ENCODE measurements around the gene RPUSD3.
"Not testable (repeated sequence)": the region's sequence is repeated elsewhere in the genome, so short reads cannot be mapped to it uniquely, and the experiment has no call there.

RPUSD3 gene

DNA sequence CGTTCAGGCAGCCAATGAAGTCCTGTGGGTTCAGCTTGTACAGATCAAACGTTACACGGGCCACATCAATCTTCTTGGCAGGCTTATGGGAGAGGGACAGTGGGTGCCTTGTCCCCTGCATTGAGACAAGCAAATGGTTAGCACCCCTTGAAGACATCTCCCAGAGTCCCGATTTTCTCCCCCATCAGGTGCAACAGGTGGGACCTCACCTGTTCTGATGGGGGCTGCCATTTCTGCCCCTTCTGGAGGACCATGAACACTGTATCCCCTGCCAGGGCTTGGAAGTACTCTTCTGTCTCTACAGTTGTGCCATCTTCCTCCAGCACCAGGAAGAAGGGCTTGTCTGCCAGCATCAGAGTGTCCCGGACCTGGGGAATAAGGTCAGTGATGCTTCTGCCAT, 26.1 kb upstream of the RPUSD3 start:
- peaks cover 0 to 68% (median 18%) of the 10 kb centered on the region in 5 donors for H3K4me1 ChIP-seq (ENCODE audit: control insufficient read depth in 5 of 5, insufficient read depth in 5 of 5, low read length in 5 of 5)
- no peak overlapping the region for H3K9ac ChIP-seq (ENCODE audit: low read length in 5 of 5)
- peak overlapping the region; percentile 74 for H3K27ac ChIP-seq (ENCODE audit: low read depth, low read length)
- no peaks in the 10 kb centered on the region for H3K27me3 ChIP-seq (ENCODE audit: control insufficient read depth in 5 of 5, insufficient read depth in 4 of 5, low read length in 5 of 5)
- peaks cover 6 to 53% (median 30%) of the 10 kb centered on the region in 5 donors for H3K36me3 ChIP-seq (ENCODE audit: control insufficient read depth in 5 of 5, insufficient read depth in 5 of 5, low read length in 5 of 5)
- no peak overlapping the region for H3K4me3 ChIP-seq (ENCODE audit: low read depth in 1 of 5, low read length in 5 of 5)
- no peaks in the 10 kb centered on the region for H3K9me3 ChIP-seq (ENCODE audit: control insufficient read depth in 5 of 5, low read length in 5 of 5)

DNA sequence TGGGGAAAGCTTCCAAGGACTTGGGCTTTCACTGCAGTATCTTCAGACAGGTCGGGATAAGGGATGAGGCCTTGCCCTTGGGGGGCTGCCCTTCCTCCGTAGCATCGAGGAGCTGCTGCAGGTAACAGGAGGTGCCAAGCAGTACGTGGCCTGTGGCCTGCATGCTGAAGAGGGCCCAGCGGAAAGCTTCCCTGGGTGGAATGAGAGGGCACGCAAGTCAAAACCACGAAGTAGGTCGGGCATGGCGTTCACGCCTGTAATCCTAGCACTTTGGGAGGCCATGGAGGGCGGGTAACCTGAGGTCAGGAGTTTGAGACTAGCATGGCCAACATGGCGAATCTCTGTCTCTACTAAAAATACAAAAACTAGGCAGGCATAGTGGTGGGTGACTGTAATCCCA, 23.3 kb upstream of the RPUSD3 start:
- Histone ChIP-seq H3K36me3 (ENCODE audit: control insufficient read depth in 5 of 5, insufficient read depth in 5 of 5, low read length in 5 of 5) (peaks cover 0 to 39% (median 26%) of the 10 kb centered on the region in 5 donors), H3K27ac (ENCODE audit: low read depth, low read length) (peak overlapping the region; percentile 2), H3K27me3 (ENCODE audit: control insufficient read depth in 5 of 5, insufficient read depth in 4 of 5, low read length in 5 of 5) (no peaks in the 10 kb centered on the region), H3K9ac (ENCODE audit: low read length in 5 of 5) (no peak overlapping the region), H3K4me3 (ENCODE audit: low read depth in 1 of 5, low read length in 5 of 5) (no peak overlapping the region), H3K9me3 (ENCODE audit: control insufficient read depth in 5 of 5, low read length in 5 of 5) (no peaks in the 10 kb centered on the region), H3K4me1 (ENCODE audit: control insufficient read depth in 5 of 5, insufficient read depth in 5 of 5, low read length in 5 of 5) (peaks cover 0 to 67% (median 42%) of the 10 kb centered on the region in 5 donors)

DNA sequence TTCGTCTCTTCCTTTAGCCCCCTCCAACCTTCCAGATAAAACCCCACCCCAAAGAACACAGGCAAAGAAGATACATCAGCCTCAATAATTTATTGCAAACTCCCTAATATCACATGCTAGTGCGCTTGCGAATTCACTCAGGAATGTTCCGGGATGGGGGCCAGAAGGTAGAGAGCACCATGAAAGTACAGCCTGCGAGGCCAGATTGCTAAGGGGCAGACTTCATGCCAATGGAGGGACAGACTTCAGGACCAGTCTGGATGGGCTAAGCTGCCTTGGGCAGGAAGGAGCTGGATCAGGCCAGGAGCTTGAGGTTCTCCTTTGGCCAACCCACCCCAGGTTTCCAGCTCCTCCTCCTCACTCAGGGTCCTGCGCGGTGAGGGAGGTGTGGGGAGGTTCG, 22.8 kb upstream of the RPUSD3 start:
- Histone ChIP-seq H3K27me3 (ENCODE audit: control insufficient read depth in 5 of 5, insufficient read depth in 4 of 5, low read length in 5 of 5) (no peaks in the 10 kb centered on the region), H3K36me3 (ENCODE audit: control insufficient read depth in 5 of 5, insufficient read depth in 5 of 5, low read length in 5 of 5) (peaks cover 0 to 37% (median 23%) of the 10 kb centered on the region in 5 donors), H3K9ac (ENCODE audit: low read length in 5 of 5) (no peak overlapping the region), H3K4me3 (ENCODE audit: low read depth in 1 of 5, low read length in 5 of 5) (no peak overlapping the region), H3K4me1 (ENCODE audit: control insufficient read depth in 5 of 5, insufficient read depth in 5 of 5, low read length in 5 of 5) (peaks cover 0 to 69% (median 47%) of the 10 kb centered on the region in 5 donors), H3K27ac (ENCODE audit: low read depth, low read length) (peak overlapping the region; percentile 2), H3K9me3 (ENCODE audit: control insufficient read depth in 5 of 5, low read length in 5 of 5) (no peaks in the 10 kb centered on the region)

DNA sequence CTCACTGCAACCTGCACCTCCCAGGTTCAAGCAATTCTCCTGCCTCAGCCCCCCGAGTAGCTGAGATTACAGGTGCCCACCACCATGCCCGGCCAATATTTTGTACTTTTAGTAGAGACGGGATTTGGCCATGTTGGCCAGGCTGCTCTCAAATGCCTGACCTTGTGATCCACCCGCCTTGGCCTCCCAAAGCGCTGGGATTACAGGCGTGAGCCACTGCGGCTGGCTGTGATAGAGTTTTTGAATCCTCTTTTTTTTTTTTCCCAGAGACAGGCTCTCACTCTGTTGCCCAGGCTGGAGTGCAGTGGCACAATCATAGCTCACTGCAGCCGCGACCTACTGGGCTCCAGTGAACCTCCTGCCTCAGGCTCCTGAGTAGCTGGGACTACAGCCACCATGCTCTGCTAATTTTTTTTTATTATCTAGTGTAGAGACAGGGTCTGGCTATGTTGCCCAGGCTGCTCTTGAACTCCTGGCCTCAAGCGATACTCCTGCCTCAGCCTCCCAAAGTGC, 21.4 kb upstream of the RPUSD3 start:
- not testable (repeated sequence) for H3K27me3 ChIP-seq (ENCODE audit: control insufficient read depth in 5 of 5, insufficient read depth in 4 of 5, low read length in 5 of 5); H3K9ac ChIP-seq (ENCODE audit: low read length in 5 of 5); H3K9me3 ChIP-seq (ENCODE audit: control insufficient read depth in 5 of 5, low read length in 5 of 5); H3K4me3 ChIP-seq (ENCODE audit: low read depth in 1 of 5, low read length in 5 of 5)
- H3K27ac ChIP-seq (ENCODE audit: low read depth, low read length) = peak overlapping the region; percentile 80
- peaks cover 0 to 76% (median 53%) of the 10 kb centered on the region in 5 donors for H3K4me1 ChIP-seq (ENCODE audit: control insufficient read depth in 5 of 5, insufficient read depth in 5 of 5, low read length in 5 of 5)
- peaks cover 0 to 29% (median 18%) of the 10 kb centered on the region in 5 donors for H3K36me3 ChIP-seq (ENCODE audit: control insufficient read depth in 5 of 5, insufficient read depth in 5 of 5, low read length in 5 of 5)

DNA sequence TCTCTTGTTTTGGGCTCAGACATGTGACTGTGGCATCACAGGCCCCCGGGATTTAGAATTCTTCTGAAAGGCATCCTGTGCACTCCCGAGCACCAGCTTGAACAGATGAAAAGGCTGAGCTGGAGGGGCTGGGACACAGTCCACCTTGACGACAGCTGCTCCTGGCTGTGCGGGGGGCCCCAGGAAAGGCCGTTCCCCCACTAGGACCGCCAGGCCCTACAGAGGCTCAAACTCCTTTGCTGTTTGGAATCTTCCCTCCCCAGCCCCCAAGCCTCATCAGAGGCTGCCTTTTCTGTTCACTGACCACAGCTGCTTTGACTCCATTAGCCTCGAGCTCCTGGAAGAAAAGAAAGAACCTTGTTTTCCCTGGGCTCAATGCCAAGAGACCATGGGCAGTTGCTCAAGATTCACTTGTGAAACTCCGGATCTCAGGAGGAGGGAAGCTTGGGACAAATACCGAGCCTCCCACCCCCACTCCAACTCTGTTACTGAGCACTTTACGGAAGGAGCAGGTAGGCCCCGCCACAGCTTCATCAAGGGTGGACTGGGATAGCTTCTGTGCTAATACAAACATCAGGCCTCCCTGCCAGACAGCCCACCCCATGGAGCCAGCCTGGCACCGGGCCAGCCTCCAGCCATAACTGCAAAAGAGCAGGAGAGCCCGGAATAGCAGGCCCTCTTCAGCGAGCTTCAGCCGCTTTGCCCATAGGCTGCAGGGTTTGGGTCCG, 20.6 kb upstream of the RPUSD3 start:
- H3K27me3 ChIP-seq (ENCODE audit: control insufficient read depth in 5 of 5, insufficient read depth in 4 of 5, low read length in 5 of 5) = no peaks in the 10 kb centered on the region
- peak overlapping the region; percentile 80 for H3K27ac ChIP-seq (ENCODE audit: low read depth, low read length)
- peaks cover 0 to 71% (median 53%) of the 10 kb centered on the region in 5 donors for H3K4me1 ChIP-seq (ENCODE audit: control insufficient read depth in 5 of 5, insufficient read depth in 5 of 5, low read length in 5 of 5)
- H3K36me3 ChIP-seq (ENCODE audit: control insufficient read depth in 5 of 5, insufficient read depth in 5 of 5, low read length in 5 of 5) = peaks cover 0 to 22% (median 10%) of the 10 kb centered on the region in 5 donors
- no peaks in the 10 kb centered on the region for H3K9me3 ChIP-seq (ENCODE audit: control insufficient read depth in 5 of 5, low read length in 5 of 5)
- H3K4me3 ChIP-seq (ENCODE audit: low read depth in 1 of 5, low read length in 5 of 5) = no peak overlapping the region
- H3K9ac ChIP-seq (ENCODE audit: low read length in 5 of 5) = no peak overlapping the region

DNA sequence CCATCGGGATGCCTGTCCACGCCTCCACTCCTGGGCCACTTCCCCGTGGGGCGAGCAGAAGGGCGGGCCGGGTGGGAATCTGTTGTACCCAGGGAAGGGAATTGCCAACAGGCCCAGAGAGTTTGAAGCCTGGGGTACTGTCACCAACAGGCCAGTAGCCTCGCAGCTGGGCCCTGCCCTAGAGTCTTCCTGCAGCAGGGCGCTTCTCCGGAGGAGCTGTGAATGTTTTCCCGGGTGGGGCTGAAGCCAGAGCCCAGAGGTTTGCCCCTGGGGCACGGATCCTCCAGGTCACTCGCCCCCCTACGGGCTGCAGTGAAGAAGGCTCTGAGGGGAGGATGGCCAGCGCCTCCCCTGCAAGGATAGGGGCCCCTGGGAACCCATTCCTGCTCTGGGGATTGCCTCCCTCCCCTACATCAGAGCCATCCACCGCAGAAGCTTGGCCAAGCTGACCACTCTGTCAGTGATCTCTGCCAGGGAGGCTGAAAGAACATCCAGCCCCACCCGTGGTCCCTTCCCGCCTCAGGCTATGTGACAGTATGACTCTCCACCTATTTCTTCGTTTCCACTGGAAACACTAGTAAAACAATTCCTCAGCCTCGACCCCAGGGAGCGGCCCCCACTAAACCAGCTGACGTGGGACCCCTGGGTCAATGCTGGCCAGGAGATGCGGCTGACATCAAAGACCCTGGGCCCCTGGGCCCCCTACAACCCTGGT, 19.4 kb upstream of the RPUSD3 start:
- peak overlapping the region in 3 of 5 donors; percentile 32 to 60 (median 51) for H3K4me3 ChIP-seq (ENCODE audit: low read depth in 1 of 5, low read length in 5 of 5)
- peaks cover 0 to 71% (median 53%) of the 10 kb centered on the region in 5 donors for H3K4me1 ChIP-seq (ENCODE audit: control insufficient read depth in 5 of 5, insufficient read depth in 5 of 5, low read length in 5 of 5)
- no peaks in the 10 kb centered on the region for H3K9me3 ChIP-seq (ENCODE audit: control insufficient read depth in 5 of 5, low read length in 5 of 5)
- peaks cover 0 to 10% (median 3%) of the 10 kb centered on the region in 5 donors for H3K36me3 ChIP-seq (ENCODE audit: control insufficient read depth in 5 of 5, insufficient read depth in 5 of 5, low read length in 5 of 5)
- H3K27me3 ChIP-seq (ENCODE audit: control insufficient read depth in 5 of 5, insufficient read depth in 4 of 5, low read length in 5 of 5) = no peaks in the 10 kb centered on the region
- peak overlapping the region; percentile 80 for H3K27ac ChIP-seq (ENCODE audit: low read depth, low read length)
- peak overlapping the region in 3 of 5 donors; percentile 56 to 62 (median 58) for H3K9ac ChIP-seq (ENCODE audit: low read length in 5 of 5)

DNA sequence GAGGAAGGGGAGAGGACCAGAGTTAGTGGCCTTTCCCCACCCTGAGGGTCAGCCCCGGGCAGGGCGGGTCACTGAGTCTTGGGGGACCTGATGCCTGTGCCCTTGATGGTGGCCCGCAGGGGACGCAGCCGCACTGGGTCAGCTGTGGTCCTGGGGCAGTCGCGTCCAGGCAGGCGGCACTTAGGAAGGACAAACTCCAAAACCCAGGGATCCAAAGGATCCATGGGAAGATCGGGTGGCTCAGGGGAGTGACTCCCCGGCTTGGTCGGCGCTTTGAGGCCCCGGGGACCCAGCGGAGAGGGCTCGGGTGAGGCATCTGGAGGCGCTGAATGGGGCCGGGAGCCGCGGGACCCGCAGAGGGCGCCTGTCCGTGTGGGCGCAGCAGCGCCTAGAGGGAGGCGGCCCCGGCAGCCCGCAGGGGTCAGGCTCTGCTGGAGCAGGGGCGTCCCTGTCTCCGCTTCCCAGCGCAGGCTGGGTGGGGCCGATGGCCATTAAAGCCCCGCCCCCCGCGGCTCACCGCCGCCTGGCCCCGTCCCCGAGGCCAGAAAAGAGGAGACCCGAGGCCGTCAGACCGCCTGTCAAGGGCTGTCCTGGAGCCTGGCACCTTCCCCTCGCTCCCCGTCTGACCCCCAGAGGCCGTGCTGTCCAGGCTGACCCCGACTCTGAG, 18.7 kb upstream of the RPUSD3 start:
- Histone ChIP-seq H3K27me3 (ENCODE audit: control insufficient read depth in 5 of 5, insufficient read depth in 4 of 5, low read length in 5 of 5) (no peaks in the 10 kb centered on the region), H3K4me1 (ENCODE audit: control insufficient read depth in 5 of 5, insufficient read depth in 5 of 5, low read length in 5 of 5) (peaks cover 0 to 74% (median 56%) of the 10 kb centered on the region in 5 donors), H3K4me3 (ENCODE audit: low read depth in 1 of 5, low read length in 5 of 5) (peak overlapping the region in 4 of 5 donors; percentile 32 to 60 (median 46)), H3K9ac (ENCODE audit: low read length in 5 of 5) (peak overlapping the region in 4 of 5 donors; percentile 20 to 62 (median 57)), H3K27ac (ENCODE audit: low read depth, low read length) (peak overlapping the region; percentile 80), H3K9me3 (ENCODE audit: control insufficient read depth in 5 of 5, low read length in 5 of 5) (no peaks in the 10 kb centered on the region), H3K36me3 (ENCODE audit: control insufficient read depth in 5 of 5, insufficient read depth in 5 of 5, low read length in 5 of 5) (peaks cover 0 to 8% (median 2%) of the 10 kb centered on the region in 5 donors)

DNA sequence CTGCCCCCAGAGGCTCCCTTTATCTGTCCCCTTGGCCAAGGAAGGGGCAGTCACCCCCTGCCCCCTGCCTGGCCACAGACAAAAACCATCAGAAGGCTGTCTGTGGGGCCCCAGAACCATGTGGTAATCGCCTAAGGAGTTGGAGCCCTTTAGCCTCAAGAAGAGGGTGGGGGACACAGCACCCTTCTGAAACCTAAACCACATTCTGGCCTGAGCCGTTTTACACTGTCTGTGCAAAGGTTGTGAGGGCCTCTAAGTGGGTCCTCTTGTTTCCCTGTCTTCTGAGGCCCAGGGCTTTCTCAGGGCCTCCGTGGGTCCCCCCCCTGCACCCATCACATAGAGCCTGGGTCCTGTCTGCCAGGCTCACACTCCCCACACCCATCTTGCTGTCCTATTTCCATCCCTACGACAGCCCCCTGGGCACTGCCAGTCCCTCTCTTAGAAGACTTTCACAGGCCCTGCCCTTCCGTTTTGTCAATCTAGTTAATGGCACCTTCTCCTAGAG, 17.9 kb upstream of the RPUSD3 start:
- Histone ChIP-seq H3K4me3 (ENCODE audit: low read depth in 1 of 5, low read length in 5 of 5) (no peak overlapping the region), H3K27me3 (ENCODE audit: control insufficient read depth in 5 of 5, insufficient read depth in 4 of 5, low read length in 5 of 5) (no peaks in the 10 kb centered on the region), H3K4me1 (ENCODE audit: control insufficient read depth in 5 of 5, insufficient read depth in 5 of 5, low read length in 5 of 5) (peaks cover 0 to 65% (median 50%) of the 10 kb centered on the region in 5 donors), H3K9me3 (ENCODE audit: control insufficient read depth in 5 of 5, low read length in 5 of 5) (no peaks in the 10 kb centered on the region), H3K27ac (ENCODE audit: low read depth, low read length) (peak overlapping the region; percentile 80), H3K36me3 (ENCODE audit: control insufficient read depth in 5 of 5, insufficient read depth in 5 of 5, low read length in 5 of 5) (peaks cover 0 to 1% (median 0%) of the 10 kb centered on the region in 5 donors), H3K9ac (ENCODE audit: low read length in 5 of 5) (no peak overlapping the region)

DNA sequence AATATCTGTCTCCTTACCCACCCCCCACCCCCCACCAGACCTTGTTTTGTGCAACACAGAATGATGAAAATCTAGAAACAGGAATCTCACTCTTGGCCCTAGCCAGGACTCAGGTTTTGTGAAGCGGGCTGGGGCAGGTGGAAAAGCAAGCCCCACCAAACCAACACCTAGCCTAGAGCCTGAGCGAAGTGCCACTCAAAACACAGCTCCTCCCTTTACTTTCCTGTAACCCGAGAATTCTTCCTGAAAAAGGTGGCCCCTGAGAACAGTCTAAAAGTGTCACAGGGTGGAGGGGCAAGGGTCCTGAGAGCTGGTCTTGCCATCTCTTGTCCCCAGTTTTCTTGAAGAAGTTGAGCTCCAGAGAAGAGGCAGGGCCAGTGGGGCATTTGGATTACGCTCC, 17.4 kb upstream of the RPUSD3 start:
- peak overlapping the region; percentile 80 for H3K27ac ChIP-seq (ENCODE audit: low read depth, low read length)
- no peaks in the 10 kb centered on the region for H3K9me3 ChIP-seq (ENCODE audit: control insufficient read depth in 5 of 5, low read length in 5 of 5)
- peaks cover 0 to 60% (median 46%) of the 10 kb centered on the region in 5 donors for H3K4me1 ChIP-seq (ENCODE audit: control insufficient read depth in 5 of 5, insufficient read depth in 5 of 5, low read length in 5 of 5)
- no peaks in the 10 kb centered on the region for H3K27me3 ChIP-seq (ENCODE audit: control insufficient read depth in 5 of 5, insufficient read depth in 4 of 5, low read length in 5 of 5)
- no peak overlapping the region for H3K9ac ChIP-seq (ENCODE audit: low read length in 5 of 5)
- no peaks in the 10 kb centered on the region for H3K36me3 ChIP-seq (ENCODE audit: control insufficient read depth in 5 of 5, insufficient read depth in 5 of 5, low read length in 5 of 5)
- no peak overlapping the region for H3K4me3 ChIP-seq (ENCODE audit: low read depth in 1 of 5, low read length in 5 of 5)
